Hematopoietic multipotent progenitor cell (in vitro differentiated cells): ENCODE measurements around the gene RNF213. TPM values are rescaled to one million over a fixed set of nuclear protein-coding genes. Genes with fewer than 3 reads are reported as not detected.

Source experiments
- DNase-seq, 3 donors: peaks; one replicate each; pipeline ENCODE4 v3.0.0-alpha.2; 2011 to 2015; ENCODE audit warnings: low read depth in 2 of 3, low spot score in 2 of 3
- total RNA-seq: library from RNA; depleted of rRNA; stranded (reverse); fragments of >200 nt; gene quantifications from one replicate; pipeline ENCODE4 v1.2.3, GENCODE V29; 2012

The RNF213 gene
- total RNA-seq, 1 donor, result 142 TPM

- peak; percentile 80 to 86 (median 81) for DNase-seq
Observed at GRCh38 chr17:80426671-80427326, 166.1 kb downstream of the RNF213 start.

DNA sequence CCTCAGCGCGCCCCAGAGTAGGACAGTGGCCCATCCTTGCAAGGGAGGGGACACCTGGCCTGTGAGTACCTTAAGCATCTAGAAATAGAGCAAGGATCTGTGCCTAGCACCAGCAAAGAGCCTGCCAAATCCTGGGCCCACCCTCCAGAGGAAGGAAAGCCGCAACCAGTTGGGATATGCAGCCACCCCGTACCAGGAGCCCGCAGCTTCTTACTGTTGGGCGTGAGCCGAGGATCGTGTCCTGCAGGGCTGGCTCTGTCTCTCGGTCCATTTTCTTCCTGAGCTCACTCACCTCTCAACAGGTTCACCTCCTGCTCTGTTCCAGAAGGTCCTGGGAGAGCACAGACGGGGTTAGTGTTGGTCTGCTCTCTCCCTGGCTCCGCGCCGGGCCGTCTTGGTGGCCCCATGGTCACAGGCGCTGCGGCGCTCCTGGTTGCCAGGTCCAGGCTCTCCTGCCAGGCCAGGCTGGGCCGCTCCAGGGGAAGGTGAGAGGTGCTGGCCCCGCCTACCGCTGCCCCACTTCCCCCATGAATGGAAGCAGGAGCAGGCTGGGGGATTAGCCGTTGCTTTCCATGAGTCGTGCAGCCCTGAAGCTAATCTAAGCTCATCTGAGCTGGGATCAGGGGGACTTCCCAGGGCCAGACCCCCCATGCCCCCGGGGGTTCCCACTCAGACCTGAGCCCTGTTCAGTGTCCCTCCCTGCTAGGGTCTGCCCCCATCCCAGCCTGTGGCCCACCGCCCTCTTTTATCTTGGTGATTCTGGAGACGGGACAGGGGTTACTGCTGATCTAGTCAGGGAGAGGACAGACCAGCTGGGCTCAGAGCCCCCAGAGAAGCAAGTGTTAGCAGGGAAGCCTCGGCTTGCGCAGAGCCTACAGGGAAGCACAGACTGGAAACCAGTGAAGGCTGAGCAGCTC lies 167.0 kb downstream of the RNF213 start:
- DNase-seq, result no peak

GRCh38 chr17:80428363-80428762 lies 167.7 kb downstream of the RNF213 start:
- DNase-seq, result no peak

DNA sequence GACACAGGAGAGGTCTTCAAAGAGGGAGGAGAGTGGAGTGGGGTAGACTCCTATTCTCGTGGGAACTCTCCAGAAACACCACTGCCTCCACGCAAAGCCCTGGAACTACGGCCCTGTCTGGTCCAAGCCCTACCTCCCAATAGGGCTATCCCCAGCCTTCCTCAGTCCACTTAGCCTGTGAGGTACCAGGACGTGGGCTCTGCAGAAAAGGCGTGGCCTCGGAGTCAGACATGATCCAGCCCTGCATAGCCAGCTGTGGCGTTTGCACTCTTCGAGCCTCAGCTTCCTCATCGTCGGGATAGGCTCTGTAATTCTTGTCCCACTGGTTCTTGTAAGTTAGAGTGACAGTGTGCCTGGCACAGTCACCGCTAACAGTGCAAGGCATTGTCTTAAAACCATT lies 168.1 kb downstream of the RNF213 start:
- no peak for DNase-seq

DNA sequence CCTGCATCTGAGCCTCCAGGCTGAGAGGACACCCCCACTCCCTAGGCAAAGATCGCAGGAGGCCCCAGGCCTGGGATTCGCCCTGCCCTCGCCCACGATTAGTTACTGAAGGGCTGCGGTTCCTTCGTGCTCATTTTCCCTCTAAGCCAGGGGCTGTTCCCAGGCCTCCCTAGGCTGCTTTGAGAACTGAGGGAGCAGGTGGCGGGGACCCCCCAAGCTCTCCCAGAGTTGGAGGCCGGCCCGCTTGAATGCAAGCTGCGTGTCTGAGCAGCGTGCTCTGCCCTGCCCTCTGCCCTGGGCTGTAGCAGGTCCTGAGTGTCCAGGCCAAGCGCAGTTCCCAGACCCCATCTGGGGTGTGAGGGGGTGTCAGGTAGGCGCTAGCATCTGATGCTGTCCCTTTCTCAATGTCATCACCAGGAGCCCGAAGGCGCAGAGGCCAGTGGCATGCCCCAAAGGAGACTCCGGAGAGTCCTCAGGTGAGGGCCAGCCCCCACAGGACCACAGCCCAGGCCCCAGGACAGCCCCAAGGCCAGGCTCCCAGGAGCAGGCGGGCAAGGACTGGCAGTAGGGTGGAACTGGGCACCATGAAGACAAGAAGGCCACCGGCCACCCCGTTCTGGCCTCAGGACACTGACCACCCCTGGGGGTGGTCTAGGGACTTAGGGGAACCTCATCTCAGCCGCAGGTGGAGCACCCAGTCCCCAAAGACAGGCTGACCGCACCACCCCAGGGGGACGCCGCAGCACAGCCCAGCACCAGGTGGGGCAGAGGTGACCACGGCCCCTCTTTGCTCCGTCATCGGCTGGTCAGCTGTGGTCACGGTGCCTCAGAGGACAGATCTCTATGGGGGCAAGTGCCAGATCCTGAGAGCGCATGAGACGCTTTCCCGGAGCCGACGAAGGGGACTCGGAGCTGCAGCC lies 169.0 kb downstream of the RNF213 start:
- no peak for DNase-seq

GRCh38 chr17:80430446-80431245 lies 170.0 kb downstream of the RNF213 start:
- DNase-seq, result no peak

- no peak for DNase-seq
Observed at GRCh38 chr17:80431246-80432195, 170.9 kb downstream of the RNF213 start.

GRCh38 chr17:80432350-80432955 lies 171.8 kb downstream of the RNF213 start:
- DNase-seq, result no peak

DNA sequence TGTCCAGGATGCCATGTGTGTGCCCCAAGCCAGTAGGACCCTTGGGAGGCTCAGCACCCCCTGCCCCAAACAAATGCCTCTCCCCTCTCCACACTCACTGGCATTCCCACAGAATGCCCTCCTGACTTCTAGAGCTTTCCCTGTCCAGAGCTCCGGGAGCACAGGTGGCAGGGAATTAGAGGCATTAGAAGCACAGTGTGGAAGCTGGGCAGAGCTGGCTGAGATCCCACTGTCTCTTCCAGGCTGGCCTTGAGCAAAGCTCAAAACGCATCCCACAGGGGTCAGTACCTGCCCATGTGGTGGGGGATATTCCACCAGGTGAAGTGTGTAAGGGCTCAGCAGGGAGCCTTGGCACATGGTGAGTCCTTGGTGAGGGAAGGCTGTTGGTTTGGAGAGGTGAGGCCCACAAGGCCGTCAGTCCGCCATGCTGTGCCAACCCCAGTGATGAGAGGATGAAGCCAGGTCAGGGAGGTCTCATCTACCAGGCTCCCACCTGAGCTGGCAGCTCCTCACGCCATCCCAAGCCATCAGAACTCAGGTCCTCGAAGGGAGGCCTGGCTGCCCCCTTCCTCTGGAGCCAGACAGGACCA lies 172.4 kb downstream of the RNF213 start:
- no peak for DNase-seq

- DNase-seq, result no peak
Observed at GRCh38 chr17:80433916-80434666, 173.4 kb downstream of the RNF213 start.

GRCh38 chr17:80437532-80437931 lies 176.9 kb downstream of the RNF213 start:
- no peak for DNase-seq

DNA sequence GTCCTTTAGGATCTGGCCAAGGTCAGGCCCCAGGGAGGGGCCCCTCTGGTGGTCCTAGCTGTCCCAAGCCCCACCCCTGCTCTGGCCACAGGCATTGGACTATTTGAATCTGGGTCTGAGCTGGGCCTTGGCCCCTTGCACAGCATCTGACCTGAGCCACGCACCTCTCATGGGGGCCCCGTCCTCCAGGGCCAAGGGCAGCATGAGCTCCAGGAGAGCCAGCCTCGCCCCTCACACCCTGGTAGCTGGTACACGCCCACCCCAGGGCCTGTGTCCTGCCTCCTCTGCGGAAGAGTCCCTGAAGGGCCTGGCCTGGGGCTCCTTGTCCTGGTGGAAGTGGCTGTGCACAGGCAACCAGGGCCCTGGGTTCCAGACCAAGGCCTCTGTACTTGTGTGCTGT lies 178.2 kb downstream of the RNF213 start:
- DNase-seq, result no peak

GRCh38 chr17:80439499-80439898 lies 178.8 kb downstream of the RNF213 start:
- DNase-seq, result no peak

DNA sequence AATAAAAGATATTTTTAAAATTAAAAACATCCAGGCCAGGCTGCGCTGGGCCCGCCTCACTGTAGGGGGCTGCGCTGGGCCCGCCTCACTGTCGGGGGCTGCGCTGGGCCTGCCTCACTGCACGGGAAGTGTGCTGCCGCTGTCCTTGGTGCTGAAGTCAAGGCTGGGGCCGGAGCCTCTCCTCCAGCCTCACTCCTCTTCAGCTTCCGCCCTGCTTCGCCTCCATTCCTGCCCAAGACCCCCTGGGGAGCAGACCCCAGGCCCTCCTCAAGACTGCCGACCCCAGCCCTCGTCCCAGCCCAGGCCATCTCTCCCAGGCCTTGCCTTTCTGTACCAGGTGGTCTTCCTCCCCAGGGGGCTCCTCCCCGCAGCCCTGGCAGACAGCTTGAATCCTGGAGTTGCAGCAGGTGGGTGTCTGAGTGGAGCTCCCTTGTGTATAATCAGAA lies 180.5 kb downstream of the RNF213 start:
- peak in 2 of 3 donors; percentile 52 to 72 for DNase-seq

DNA sequence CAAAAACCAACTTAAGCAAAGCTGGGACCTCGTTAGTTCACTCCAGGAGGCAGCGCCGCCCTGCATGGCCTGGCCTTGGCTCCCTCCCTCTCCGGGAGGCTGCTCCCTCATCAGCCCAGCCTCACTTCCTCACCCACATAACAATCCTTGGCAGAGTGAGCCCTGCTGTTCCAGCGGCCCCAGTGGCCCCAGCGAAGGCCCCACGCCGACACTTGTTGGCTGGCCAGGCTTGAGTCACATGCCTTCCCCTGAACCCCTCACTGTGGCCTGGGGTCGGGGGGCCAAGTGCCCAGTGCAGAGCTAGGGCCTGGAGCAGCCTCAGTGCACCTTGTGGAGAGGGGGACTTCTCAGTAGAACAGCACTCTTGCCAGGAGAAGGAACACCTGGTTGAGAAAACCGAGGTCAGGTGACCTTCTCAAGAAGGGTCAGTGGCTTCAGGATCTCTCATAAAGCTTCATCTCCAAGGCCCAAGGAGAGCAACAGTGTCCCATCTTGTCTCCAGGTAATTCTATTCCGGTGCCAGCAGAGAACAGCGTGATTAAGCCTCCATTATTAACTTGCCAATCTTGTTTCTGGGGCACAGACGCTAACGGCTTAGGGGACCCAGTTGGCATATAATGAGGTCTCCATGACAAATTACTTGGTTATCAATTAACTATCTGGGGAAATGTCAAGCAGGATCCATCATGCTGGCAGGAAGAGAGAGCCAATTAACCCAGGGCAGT lies 181.1 kb downstream of the RNF213 start:
- DNase-seq, result no peak

DNA sequence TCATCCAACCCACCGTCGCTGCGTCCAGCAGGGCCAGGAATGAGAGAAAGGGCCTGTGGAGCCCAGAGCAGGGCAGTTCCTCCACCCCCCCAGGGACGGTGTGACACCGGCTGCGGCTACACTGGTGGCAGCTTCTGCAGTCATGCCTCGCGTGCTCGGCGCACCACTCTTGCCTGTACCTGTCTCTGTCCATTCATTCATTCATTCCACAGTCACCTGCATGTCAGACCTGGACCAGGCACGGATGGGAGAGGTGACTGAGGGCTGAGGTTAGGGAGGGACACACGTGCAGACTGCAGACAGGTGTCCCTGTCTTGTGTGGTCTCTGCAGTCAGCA lies 181.6 kb downstream of the RNF213 start:
- no peak for DNase-seq

DNA sequence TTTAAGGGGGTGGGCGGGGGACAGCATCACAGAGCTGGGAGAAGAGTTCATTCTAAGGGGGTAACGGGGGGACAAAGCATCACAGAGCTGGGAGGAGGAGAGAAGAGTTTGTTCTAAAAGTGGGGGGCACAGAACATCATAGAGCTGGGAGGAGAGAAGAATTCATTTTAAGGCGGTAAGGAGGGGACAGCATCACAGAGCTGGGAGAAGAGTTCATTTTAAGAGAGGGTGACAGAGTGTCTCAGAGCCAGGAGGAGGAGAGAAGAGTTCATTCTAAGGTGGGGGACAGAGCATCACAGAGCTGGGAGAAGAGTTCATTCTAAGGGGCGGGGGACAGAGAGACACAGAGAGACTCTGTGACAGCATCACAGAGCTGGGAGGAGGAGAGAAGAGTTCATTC lies 182.1 kb downstream of the RNF213 start:
- DNase-seq, result no peak
